ENCODE results near the gene C12orf43.

The C12orf43 gene

DNA sequence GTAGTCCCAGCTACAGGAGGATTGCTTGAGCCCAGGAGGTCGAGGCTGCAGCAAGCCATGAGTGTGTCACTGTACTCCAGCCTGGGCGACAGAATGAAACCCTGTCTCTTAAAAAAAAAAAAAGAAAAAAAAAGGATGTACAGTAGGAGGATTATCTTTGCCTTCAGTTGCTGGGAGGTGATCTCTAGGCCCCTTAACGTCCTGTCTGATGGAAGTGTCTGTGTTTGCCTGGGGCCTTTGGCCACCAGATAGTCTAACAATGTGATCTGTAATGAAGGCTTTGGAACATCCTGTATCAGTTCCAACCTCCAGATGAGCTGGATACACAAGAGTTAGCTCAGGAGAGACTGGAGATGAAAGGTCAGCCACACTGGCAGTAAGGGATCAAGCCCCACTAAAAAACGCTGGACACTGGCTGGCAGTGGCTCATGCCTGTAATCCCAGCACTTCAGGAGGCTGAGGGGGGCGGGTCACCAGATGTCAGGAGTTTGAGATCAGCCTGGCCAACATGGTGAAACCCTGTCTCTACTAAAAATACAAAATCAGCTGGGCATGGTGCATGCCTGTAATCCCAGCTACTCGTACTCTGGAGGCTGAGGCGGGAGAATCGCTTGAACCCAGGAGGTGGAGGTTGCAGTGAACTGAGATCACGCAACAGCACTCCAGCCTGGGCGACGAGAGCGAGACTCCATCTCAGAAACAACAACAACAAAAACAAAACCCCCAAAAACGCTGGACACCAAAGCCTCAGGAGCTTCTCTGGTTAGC, 57.0 kb downstream of the C12orf43 start:
- peaks cover 41% of the 10 kb centered on the region for H3K4me1 Mint-ChIP-seq (ENCODE audit: low read depth)
- H3K27me3 Mint-ChIP-seq = peaks cover 4% of the 10 kb centered on the region
- H3K4me3 Mint-ChIP-seq = peak overlapping the region; percentile 33

DNA sequence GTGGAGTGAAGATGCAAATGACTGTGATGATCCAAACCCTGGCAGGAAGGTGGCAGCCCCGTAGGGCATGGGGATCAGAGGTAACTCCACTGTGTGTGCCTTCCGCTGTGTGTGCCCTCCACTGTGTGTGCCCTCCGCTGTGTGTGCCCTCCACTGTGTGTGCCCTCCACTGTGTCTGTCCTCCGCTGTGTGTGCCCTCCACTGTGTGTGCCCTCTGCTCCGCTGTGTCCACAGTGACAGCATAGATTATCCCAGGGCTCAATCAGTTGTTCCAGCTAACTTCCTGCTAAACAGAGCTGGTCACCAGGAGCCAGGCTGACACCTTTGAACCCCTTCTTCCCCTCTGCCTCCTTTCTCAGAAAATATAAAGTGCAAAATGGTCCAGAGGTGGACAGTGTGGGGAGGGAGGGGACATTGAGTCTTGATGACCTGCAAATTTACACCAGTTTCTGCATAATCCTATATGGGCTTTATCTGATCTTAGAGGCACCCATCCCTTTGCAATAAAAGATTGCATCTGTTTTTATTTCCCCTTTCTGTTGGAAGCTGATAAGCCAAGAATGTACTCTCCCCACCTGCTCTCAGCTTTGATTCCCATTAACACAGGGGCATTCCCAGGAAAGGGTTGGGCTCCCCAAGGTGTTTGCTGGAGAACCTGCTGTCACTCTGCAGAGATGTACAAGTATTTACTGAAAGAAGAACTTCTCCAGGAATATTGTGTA, 59.5 kb downstream of the C12orf43 start:
- no peak overlapping the region for H3K27ac Mint-ChIP-seq
- H3K36me3 Mint-ChIP-seq (ENCODE audit: low read depth) = no peaks in the 10 kb centered on the region
- H3K9me3 Mint-ChIP-seq = no peaks in the 10 kb centered on the region
- no peak overlapping the region for H3K4me3 Mint-ChIP-seq
- H3K4me1 Mint-ChIP-seq (ENCODE audit: low read depth) = peaks cover 28% of the 10 kb centered on the region
- H3K27me3 Mint-ChIP-seq = peaks cover 4% of the 10 kb centered on the region

More for the DNA sequence above, 57.0 kb downstream of the C12orf43 start:
- no peaks in the 10 kb centered on the region for H3K9me3 Mint-ChIP-seq
- H3K36me3 Mint-ChIP-seq (ENCODE audit: low read depth) = no peaks in the 10 kb centered on the region
- no peak overlapping the region for H3K27ac Mint-ChIP-seq

DNA sequence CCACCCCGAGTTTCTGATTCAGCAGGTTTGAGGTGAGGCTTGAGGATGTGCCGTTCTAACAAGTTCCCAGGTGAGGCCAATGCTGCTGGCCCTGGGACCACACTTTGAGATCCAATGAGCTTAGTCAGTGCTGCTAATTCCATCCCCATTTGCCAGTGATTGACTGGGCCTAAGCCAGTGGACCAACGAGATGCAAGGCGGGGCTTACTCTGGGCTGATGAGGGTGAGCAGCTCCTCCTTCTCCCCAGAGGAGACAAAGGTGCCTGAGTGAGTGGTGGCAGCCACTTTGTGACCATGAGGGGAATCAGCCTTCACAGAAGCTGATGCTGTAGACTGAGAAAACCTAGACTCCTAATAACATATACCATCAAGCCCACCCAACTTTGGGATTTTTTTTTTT, 61.1 kb downstream of the C12orf43 start:
- H3K4me3 Mint-ChIP-seq = no peak overlapping the region
- no peaks in the 10 kb centered on the region for H3K36me3 Mint-ChIP-seq (ENCODE audit: low read depth)
- peaks cover 4% of the 10 kb centered on the region for H3K27me3 Mint-ChIP-seq
- no peaks in the 10 kb centered on the region for H3K9me3 Mint-ChIP-seq
- H3K4me1 Mint-ChIP-seq (ENCODE audit: low read depth) = peaks cover 15% of the 10 kb centered on the region
- H3K27ac Mint-ChIP-seq = no peak overlapping the region

DNA sequence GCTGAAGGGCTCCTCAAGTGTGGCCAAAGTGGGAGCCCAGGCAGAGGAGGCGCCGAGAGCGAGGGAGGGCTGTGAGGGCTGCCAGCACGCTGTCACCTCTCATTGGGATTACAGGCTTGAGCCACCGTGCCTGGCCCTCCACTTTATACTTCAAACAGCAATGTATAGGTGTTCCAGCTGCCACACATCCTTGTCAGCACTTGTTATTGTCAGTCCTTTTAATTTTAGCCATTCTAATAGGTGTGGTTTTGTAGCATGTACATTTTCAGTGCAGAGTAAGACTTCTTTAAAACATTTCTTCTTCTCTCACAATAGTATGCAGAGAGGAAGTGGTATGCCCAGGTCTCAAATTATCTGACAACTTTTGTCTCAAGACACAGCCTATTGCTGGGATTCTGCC, 65.5 kb downstream of the C12orf43 start:
- Mint-ChIP-seq H3K9me3 (no peaks in the 10 kb centered on the region), H3K4me1 (ENCODE audit: low read depth) (peaks cover under 1% of the 10 kb centered on the region), H3K27me3 (no peaks in the 10 kb centered on the region), H3K36me3 (ENCODE audit: low read depth) (no peaks in the 10 kb centered on the region), H3K4me3 (no peak overlapping the region), H3K27ac (no peak overlapping the region)

Measured in stimulated activated naive CD8-positive, alpha-beta T cell treated with anti-CD3 and anti-CD28 coated beads, Interleukin-15, Interleukin-2, amounts not matched to agents 100 ng/mL and 50 ng/mL, for 24 hours (primary cell).